Dendritic cell treated with granulocyte-macrophage colony-stimulating factor and Interleukin-4, amounts not matched to agents 40 ng/mL and 50 ng/mL, for 4 days (primary cell): ENCODE measurements around the gene SRRM2.

Experiments
- H3K27ac Mint-ChIP-seq: one replicate; pipeline ENCODE4 v1.8.0; 2022; ENCODE audit warnings: mild to moderate bottlenecking, mixed read lengths
- H3K27me3 Mint-ChIP-seq: one replicate; pipeline ENCODE4 v1.8.0; 2022; ENCODE audit warnings: mild to moderate bottlenecking, mixed read lengths
- H3K36me3 Mint-ChIP-seq: one replicate; pipeline ENCODE4 v1.8.0; 2022; ENCODE audit warnings: low read depth, mixed read lengths
- H3K4me1 Mint-ChIP-seq: one replicate; pipeline ENCODE4 v1.8.0; 2022; ENCODE audit warnings: low read depth, mixed read lengths
- H3K4me3 Mint-ChIP-seq: one replicate; pipeline ENCODE4 v1.8.0; 2022; ENCODE audit warnings: mild to moderate bottlenecking, moderate library complexity, mixed read lengths
- H3K9me3 Mint-ChIP-seq: one replicate; pipeline ENCODE4 v1.8.0; 2022; ENCODE audit warnings: mixed read lengths
- intact Hi-C: fragments of 100-400 bp; cut with micrococcal nuclease; formaldehyde crosslinking; loops from one replicate; pipeline ENCODE4 v1.15.0; 2022

Gene SRRM2

GRCh38 chr16:2819939-2820835, 67.7 kb downstream of the SRRM2 start:
- peaks cover 7% of the 10 kb centered on the region for H3K27me3 Mint-ChIP-seq
- H3K9me3 Mint-ChIP-seq, result no peaks in the 10 kb centered on the region
- H3K27ac Mint-ChIP-seq, result no peak overlapping the region
- no peak overlapping the region for H3K4me3 Mint-ChIP-seq
- H3K36me3 Mint-ChIP-seq, result no peaks in the 10 kb centered on the region
- intact Hi-C loops, result loop anchor here (5.0 kb wide), 1 partner anchor 43 kb away; the partner anchor contains the start of gene ELOB
- peaks cover 44% of the 10 kb centered on the region for H3K4me1 Mint-ChIP-seq
